Activated CD4-positive, alpha-beta T cell treated with anti-CD3 and anti-CD28 coated beads, Interleukin-10, Interleukin-2, amounts not matched to agents 100 ng/mL and 50 ng/mL, durations not matched to agents 16 hours and 8 hours (primary cell): Measurements from ENCODE around the gene SH3PXD2A.

Experiments
- DNase-seq: peaks from one replicate; pipeline ENCODE4 v3.0.0-alpha.2; 2020

SH3PXD2A gene

DNA sequence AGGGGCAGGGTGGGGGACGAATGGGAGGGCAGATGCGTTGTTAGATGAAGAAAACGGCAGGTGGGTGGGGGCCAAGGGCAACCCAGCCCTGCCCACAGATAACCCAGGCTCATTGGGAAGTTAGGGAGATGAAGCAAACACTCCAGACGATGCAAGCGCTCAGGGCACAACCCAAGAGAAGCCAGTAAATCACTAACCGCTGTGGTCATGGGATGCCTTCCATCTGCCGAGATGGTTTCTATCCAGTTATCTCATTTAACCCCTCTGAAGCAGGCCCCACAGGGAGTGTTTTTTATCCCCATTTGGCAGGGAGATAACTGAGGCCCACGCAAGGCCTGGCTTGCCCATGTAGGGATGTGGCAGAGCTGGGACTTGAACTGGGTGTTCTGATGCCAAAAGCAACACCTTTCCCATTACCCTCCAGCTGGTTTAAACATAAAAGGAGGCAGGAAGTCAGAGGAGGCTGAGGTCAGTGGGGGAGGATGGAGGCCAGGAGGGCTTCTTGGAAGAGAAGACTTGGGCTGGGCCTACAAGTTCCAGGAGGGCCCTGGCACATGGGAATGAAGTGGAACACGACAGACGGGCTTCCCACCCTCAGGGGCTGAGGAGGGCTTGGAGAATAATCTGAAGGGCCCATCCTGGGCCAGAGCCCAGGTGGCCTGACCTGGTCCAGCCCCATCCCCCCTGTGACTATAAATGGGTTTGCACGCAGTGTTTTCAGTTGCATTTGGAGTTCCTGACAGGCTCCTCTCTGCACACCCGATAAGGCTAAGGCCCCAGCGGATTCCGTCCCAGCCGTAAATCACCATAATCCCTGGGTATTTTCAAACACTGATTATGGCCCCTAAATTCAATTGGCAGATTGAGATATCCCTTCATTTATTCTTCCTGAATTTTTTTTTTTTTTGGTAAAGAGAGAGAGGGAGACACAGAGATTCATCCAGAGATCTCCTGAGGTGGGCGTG, 281.0 kb downstream of the SH3PXD2A start:
- no peak for DNase-seq

DNA sequence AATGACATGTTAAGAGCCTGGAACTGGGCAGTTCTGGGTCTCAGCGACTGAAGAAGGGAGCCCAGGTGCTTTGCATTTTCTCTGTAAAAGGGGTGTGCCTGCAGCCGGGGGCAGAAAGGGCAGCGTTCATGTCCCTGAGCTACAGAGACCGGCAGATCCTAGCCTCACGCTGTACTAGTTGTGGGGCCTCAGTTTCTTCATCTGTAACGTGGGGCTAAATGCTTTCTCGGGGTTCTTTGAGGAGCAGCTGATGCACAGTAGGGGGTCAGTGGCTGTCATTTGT, 282.2 kb downstream of the SH3PXD2A start:
- DNase-seq: no peak

DNA sequence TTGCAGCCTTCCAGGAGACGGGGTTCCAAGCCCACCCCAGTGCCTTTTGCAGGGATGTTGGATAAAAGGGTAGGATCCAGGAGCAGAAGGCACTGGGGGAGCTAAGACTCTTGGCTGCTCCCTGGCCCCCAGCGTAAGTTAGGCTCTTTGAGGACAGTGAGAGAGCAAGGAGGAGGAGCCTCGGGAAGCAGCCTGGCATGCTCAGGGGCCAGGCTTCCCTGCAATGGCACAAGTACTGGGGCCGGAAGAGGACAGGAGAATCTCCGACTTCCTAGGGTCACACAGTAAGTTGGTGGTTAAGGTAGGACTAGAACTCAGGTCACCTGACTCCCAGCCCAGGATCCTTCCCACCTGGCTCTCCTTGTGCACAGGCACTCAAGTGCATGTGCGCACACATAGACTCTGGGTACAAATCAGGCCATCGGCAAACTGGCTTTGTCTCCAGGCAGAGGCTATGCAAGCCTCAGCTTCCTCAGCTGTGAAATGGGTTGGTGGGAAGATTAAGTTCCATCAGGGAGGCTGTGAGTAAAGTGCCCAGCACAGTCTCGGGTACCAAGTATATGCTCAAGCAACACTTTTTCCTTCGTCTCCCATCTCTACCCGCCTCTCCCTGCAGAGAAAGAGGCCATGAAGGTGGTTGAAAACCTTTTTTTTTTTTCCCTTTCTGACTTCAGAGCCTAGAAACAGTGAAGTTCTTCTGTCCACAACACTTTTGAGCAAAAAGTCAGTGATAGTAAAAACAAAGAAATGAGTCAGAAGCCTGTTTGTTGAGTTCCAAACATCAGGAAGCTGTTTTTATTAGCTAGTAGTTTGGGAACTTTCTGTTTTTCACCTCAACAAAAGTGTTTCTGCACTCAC, 282.8 kb downstream of the SH3PXD2A start:
- DNase-seq: no peak

DNA sequence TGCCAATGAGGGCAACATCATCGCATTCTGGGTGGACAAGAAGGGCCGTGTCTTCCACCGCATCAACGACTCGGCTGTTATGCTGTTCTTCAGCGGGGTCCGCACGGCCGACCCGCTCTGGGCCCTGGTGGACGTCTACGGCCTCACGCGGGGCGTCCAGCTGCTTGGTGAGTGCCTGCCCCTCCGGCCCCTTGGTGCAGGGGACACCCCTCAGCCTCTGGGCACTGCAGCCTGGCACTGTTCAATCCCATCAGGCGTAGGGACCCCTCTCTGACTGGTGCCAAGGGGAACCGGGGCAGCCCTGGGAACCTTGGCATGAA, 283.8 kb downstream of the SH3PXD2A start:
- no peak for DNase-seq

DNA sequence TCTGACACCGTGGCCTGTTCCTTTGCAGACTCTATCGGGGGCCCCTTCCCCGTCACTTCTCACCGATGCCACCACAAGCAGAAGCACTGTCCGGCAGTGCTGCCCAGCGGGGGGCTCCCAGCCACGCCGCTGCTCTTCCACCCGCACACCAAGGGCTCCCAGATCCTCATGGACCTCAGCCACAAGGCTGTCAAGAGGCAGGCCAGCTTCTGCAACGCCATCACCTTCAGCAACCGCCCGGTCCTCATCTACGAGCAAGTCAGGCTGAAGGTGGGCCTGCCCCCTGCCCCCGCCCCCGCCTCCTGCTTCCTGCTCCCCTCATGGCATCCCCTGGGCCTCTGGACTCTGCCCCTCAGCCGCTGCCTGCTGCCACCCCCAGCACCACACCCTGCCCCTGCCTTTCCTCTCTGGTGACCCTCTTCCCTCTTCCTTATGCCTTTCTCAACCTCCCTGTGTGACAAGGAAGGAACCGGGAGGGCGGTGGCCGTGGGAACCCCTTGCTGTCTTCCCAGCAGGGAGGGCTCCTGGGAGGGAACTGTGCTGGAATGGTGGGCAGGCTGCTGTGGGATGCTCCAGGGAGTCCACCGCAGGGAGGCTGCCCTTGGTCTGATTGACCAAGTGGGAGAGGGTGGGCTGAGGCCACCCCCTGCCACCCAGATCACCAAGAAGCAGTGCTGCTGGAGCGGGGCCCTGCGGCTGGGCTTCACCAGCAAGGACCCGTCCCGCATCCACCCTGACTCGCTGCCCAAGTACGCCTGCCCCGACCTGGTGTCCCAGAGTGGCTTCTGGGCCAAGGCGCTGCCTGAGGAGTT, 284.3 kb downstream of the SH3PXD2A start:
- no peak for DNase-seq

DNA sequence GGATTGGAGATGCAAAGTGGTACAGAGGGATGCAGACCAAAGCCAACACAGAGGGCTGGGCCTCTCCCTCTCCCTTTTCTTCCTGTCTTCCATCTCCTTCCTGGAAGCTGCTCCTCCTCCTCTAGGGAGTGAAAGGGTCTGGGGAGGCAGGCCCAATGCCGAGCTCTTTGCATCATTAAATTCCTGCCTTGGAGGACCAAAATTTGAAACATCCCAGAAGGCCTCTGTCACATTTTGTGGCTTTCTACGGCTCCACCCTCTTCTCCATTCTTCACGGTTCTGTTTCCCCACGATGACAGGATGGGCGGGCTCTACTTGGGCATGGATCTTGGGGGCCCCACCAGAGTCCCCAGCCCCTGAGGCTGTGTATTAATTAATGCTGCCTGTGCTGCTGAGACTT, 285.5 kb downstream of the SH3PXD2A start:
- no peak for DNase-seq

DNA sequence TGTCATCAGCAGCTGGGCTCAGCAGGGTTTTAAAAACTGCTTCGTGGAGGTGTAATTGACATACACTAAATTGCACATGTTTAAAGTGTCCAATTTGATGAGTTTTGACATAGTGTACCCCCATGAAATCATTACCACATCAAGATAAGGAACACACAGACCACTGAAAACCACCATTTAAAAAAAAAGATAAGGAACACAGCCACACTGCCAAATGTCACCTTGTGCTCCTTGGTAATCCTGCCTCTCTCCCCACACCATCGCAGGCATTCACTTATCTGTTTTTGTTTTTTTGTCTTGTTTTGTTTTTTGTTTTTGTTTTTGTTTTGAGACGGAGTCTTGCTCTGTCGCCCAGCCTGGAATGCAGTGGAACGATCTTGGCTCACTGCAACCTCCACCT, 286.9 kb downstream of the SH3PXD2A start:
- DNase-seq: no peak

DNA sequence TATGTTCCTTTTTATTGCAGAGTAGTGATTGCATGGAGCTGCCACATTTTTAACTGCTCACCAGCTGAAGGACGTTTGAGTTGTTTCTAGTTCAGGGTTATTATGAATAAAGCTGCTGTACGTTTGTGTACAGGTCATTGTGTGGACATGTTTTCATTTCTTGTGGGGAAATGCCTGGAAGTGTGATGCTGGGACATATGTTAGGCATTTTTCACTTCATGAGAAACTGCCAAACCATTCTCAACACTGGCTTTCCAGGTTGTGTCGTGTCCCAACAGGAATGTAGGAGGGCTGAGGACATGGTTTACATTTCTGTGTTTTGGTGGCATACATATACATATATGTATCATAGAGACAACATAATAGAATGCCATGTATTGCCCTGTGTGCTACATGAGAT, 288.8 kb downstream of the SH3PXD2A start:
- DNase-seq: no peak

DNA sequence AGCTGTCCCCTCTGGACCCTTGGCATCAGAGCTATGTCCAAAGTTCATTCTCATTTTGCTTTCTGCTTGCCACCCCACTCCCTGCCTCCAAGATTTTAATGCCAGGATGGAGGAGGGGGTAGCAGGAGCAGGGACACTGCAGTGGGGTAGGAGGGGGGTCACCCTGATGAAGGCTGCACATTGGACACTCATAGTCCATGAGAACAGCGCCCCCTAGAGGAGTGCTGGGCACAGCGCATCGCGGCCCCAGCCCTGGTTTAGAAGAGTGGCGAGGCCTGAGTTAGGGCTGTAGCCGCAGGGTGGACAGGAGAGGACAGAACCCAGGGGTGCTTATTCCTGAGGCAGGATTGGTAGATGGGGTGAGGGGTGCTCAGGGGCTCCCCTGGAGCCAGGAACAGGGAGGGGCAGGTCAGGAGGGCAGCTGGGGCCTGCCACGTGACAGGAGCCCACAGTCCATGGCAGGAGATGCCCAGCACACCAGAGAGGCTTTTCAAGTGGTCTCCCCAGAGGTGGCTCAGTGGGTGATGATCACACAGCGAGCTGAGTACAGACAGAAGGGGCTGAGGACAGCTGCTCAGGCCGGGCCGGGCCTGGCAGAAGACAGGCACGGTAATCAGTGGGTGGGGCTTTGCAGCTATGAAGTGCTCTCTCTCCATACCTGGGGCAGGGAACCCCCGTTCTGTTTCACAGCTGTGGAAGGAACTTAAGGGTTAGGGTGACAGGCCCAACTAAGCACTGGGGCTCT, 290.4 kb downstream of the SH3PXD2A start:
- peak; percentile 55 for DNase-seq

DNA sequence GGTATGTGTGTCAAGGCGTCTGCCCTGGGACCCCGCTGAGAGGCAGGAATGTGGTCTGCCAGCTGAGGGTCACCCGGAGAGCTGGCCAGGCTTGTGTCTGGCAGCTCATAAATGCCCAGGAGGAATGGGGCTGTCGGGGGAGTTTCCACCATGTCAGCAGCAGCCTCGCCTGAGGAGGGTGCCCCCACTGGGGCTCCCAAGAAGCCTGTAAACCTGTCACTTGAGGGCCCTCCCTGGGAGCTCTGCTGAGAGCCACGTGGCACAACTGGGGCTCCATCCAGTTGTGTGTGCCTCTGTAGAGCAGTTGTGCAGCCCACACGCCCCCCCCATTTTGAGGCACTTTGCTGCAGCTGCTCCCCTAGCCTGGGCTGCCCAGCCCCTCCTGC, 291.3 kb downstream of the SH3PXD2A start:
- DNase-seq: no peak

DNA sequence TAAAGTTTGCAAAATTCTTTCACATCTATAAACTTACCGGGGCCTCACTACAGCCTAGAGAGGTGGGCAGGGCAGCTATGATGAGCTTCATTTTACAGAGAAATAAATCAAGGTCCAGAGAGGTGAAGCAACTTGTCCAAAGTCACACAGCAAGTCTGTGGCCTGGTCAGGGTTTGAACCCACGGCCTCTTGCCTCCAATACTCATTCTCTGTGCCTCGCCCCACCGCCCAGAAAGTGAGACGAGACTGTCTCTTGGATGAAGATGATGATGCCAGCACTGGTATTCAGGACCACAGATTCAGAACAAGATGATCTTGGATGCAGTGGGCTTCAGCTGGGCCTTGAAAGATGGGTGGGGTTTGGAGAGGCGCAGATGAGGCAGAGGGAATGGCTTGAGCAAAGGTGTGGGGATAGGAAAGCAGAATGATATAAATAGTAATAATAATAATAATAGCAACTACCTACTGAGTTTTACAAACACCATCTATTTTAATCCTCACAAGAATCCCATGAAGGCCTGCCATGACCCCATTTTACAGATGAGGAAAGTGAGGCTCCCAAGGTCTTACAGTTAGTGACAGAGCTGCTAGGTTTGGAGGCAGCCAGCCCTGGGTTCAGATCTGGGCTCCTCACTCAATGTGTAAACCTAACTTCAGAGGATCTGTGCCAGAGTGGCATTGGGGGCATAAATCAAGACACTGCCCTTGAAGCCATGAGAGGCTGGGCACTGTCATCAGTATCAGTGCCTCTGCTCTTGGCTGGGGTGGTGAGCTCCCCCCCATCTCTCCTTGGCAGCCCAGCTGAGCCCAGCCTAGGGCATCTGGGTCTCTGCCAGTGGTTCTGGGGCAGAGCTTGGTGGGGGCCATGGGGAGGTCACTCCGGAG, 291.9 kb downstream of the SH3PXD2A start:
- DNase-seq: no peak

DNA sequence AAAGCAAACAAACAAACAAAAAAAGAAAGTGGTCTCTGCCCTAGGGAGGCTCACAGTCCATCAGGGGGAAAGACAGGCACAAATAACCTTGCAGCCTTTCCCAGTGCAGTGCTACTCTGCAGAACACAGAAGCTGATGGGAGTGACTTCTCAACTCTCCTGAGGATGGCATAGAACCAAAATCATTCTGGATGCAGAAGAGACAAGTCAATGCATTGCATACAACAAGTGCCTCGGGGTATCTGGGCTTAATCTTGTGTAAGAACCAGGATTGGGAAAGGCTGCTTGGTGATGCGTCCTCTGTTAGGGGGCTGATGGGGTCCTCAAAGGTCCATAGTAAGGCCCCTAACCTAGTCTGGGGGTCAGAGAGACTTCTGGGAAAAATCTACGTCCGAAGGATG, 293.0 kb downstream of the SH3PXD2A start:
- no peak for DNase-seq

DNA sequence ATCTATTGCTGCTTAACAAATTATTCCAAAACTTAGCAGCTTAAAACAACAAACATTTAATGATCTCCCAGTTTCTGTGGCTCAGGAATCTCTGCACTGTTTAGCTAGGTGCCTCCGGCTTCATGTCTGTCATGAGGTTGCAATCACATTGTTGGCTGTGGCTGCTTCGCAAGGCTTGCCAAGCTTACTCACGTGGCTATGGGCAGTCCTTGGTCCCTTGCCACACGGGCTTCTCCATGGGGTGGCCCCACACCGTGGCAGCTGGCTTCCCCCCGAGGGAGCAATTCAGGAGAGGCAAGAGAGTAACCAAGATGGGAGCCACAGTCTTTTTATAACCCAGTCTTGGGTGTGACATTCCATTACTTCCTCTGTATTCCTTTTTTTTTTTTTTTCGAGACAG, 294.5 kb downstream of the SH3PXD2A start:
- DNase-seq: no peak

DNA sequence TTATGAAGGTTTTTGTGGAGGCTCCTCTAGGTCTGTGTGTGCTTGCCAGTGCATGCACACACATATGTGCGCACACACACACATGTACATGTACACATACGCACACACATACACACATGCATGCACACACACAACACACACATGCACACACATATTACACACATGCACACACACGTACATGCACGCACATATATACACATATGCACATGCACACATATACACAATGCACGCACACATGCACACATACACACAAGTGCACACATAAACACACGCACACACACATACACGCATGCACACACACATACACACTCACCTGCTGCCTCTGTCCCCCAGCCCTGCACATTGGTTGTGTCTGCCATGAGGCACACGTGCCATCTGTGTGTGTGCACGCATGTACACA, 295.6 kb downstream of the SH3PXD2A start:
- DNase-seq: no peak

DNA sequence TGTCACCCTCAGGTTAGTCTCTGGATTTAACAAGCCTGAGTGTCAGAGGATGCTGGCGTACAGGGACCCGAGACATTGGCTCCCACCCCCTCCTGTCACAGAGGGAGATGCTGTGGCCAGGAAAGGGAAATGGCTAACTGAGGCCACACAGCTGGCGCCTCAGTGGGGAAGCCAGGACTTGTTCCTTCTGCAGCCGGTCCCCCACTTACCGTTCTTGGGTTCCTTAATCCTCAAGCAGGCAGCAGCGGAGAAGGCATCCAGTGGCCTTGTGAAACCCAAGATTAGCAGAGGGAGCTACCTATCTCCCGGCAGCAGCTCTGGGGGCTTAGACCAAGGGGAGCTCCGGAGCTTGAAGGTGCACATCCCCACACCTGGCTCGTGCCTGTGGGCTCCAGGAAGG, 296.5 kb downstream of the SH3PXD2A start:
- no peak for DNase-seq

DNA sequence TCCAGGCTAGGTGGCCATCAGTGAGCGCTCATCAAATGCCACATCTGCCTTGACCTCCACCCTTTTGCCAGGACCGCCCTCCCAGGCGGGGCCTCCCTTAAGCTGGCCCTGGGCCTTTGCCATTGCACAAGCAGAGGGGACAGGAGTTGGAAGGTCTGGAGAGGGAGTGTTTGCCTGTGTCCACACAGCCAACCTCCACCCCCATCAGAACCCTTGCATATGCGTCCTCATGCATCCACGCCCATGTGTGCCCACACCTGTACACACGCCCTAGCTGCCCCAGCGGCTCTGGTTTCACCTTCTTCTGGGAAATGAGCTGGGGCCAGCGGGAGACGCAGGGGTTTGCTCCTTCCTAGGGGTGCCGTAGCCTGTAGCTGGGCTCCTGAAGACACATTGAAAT, 297.9 kb downstream of the SH3PXD2A start:
- no peak for DNase-seq

DNA sequence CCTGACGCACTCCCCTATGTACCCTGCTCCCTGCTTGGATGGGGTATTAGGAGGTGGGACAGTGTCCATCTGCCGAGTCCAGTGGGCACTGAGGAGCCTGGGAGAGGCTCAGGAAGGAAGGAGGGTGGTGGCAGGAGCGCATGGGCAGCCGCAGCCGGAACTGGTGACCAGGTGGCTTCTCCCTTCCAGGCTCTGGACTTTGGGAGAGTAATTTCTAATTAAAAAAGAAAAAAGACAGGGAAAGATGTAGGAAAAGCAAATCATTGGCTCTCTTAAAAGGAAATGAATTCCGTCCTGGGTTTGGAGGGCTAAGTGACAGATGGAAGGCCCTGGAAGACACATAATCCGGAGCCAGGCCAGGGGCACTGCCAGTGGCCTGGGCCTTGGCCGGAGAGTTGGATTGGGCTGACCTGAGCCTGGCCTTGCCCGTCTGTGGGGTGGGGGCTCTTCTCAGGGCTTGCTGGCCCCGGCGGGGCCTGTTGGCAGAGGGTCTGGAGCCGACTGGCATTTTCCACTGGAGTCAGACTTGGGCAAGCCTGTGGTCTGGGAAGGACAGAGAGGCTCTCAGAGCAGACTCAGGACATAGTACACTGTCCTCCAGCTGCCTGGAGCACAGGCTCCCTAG, 298.9 kb downstream of the SH3PXD2A start:
- DNase-seq: no peak

DNA sequence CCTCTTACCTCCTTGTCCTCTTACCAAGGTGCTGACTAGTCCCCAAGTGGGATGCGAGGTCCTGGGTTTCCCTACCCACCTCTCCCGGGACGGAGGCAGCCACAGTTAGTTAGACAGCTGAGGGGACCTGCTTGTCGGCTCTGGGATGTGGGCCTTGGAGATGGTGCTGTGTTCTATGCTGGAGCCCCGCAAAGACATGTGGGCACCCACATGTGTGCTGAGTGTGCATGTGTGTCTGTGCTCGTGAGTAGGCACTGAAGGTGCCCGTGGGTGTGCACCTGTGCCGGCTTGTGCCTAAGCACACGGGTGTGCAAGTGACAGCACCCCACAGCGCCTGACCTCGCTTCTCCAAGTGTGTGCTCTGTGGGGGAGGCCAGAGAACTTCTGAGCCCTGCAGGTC, 299.7 kb downstream of the SH3PXD2A start:
- DNase-seq: no peak

DNA sequence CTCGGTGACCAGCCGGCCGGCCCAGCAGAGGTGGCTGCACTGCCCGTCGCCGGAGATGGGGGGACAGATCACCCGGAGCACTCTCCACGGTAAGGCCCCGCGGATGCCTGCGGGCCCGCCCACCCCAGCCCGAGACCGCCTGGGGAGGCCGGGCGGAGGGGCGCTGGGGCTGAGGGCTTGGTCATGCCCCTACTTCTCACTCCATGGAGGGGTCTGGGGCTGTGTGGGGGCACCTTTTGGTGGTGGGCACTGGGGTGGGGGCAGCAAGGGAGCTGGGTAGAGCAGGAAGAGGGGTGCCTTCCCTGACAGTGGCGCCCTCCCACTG, 300.1 kb downstream of the SH3PXD2A start:
- no peak for DNase-seq

DNA sequence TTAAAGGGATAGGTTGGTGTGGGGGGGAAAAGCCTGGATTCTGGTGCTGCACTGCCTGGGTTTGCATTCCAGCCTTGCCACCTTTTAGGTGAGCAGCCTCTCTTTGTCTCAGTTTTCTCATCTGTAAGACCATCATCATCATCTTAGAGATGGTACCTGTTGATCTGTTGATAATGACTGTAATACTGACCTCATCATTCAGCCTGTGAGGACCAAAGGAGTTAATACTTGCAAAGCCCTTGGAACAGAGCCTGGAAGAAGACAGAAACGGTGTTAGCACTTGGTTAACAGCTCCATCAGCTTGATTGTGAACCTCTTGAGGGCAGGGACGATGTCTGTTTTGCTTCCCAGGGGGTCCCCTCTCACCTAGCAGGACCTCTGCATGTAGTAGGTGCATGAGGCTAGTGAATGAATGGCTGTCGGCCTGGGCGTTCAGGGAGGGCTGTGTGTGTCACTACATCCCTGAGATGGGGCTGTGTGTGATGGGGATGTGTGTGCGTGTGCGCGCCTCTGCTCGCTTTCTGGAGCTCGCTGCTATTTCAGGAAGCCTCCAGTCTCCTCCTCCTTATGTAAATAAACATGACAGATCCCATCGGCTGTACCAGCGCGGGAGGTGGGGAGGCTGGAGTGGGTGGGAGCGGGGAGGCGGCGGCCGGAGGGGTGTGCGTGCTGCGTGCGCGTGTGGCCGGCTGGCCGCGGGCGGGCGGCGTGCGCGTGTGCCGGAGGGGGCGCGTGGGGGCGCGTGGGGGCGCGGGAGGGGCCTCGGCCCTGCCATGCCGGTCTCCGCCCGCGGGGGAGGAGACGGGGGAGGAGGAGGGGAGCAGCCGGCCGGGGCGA, 300.7 kb downstream of the SH3PXD2A start:
- DNase-seq: no peak
